ENCODE data around the gene ROBO1.
"Not testable (repeated sequence)": the region's sequence is repeated elsewhere in the genome, so short reads cannot be mapped to it uniquely, and the experiment has no call there.

The ROBO1 gene

DNA sequence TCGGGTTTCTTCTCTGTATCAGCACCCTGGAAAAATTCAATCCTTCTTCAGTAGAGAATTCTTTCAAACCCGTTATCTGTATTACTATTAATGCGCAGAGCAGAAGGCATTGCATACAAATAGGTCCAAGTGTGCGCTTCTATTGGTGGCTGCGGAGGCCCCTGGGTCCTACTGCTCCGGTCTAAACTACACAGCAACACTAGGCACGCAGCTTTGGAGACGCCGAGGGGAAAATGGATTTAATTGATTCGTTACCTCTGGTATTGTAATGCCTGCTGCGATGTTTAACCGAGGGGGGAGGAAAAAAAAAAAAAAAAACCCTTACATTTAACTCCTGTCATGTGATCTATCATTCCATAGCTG is at the start of gene ROBO1:
TSS of gene ROBO1 (minus strand) at position 94 of the 363 bp plus-strand sequence.
- no peak for DNase-seq (ENCODE audit: low read depth, low spot score)

DNA sequence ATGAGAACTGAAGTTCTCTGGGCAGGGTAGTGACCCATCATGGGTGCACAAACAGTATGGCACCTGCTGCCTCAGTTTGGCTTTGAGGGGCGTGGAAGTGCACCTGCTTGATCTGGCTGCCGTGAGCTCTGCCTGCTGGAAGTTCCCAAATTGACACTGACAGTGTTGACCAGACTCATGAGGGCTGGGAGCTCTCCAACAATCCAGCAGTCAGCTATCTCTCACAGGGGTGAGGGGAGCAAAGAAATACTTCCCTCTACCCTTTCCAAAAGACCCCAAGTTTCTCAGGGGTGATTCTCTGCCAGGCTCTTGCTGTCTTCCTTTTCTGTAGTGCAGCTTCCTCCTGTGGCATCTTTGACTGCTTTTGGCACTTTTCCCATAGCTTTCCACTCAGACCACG is 49.4 kb upstream of the ROBO1 start:
- DNase-seq (ENCODE audit: low read depth, low spot score): no peak

DNA sequence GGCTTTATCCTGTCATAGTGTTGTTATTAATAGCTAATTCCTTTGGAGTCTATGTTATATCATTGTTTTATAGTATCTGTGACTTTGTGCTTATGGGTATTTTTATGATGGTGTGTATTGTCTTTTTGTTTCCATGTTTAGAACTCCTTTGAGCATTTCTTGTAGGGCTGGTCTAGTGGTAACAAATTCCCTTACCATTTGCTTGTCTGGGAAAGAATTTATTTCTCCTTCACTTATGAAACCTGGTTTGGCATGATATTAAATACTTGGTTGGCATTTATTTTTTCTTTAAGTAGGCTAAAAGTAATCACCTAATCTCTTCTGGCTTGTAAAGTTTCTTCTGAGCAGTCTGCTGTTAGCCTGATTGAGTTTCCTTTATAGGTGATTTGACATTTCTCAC is 47.7 kb upstream of the ROBO1 start:
- DNase-seq (ENCODE audit: low read depth, low spot score): no peak

DNA sequence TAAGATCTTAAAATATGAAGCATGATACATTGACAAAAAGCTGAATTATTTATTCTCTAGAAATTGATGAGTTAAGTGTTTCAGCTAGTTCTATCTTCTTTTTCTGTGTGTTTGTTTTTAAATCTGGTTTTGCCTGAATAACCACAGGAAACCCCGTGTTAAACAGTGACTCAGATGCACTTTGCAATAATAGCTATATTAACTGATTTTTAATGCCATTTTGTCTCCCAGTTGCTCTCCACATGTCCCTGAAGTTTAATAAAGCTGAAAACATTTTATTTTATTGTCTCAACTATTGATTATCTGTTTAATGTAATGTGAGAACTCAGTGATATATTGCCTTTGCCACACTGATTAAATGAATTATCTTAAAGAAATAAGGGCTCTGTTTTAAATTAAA is 42.8 kb upstream of the ROBO1 start:
- no peak for DNase-seq (ENCODE audit: low read depth, low spot score)

DNA sequence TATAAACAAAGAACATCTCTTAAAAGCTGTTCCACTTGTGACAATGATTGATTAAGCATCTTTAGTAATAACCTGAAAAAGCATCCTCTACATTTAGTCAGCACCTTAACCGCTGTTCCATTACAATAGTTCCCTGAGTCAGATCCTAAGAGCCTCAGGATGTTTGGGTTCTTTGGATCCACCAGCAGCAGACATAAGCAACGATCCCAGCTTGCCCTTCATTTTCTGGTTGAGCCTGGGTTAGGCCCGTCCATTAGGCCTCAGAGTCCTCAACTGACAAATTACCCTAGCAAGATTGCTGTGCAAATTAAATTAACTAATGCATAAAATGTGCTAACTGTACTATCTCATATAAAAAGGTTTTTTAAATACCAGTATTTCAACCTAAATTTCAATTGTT is 42.3 kb upstream of the ROBO1 start:
- no peak for DNase-seq (ENCODE audit: low read depth, low spot score)

DNA sequence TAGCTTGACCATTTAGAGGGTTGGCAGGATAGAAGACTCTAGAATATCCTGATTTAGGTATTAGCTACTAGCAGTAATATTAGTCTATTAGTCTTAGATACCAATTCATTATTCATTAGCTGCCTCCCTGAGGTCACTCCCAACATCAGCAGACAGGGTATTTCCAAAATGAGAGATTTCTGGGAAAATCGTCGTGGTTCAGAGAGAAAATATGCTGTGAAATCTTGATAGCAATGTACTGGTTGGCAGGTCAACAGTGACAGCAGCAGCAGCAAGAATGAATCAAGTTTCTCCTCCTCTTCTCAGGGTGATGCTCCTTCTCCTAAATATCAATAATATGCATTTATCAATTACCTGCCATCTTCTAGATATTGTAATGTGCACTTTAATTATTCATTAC is 41.3 kb upstream of the ROBO1 start:
- no peak for DNase-seq (ENCODE audit: low read depth, low spot score)

DNA sequence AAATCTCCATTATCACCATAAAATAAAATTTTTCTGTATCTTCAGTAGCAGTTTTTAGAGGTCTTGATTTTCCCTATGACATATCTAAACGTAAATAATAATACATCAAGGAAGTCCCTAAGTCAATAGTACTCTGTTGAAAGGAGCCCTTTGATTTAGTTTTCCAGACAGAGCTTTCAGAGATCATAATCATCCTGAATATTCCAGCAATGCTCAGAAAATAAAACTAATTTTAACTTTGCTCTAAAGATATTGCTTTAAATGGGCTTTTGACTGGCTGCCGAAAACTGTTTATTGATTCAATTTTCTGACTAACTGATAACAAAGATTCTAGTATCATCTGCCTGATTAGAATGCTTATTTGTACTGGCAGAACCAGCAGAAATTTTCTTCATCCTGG is 40.7 kb upstream of the ROBO1 start:
- no peak for DNase-seq (ENCODE audit: low read depth, low spot score)

DNA sequence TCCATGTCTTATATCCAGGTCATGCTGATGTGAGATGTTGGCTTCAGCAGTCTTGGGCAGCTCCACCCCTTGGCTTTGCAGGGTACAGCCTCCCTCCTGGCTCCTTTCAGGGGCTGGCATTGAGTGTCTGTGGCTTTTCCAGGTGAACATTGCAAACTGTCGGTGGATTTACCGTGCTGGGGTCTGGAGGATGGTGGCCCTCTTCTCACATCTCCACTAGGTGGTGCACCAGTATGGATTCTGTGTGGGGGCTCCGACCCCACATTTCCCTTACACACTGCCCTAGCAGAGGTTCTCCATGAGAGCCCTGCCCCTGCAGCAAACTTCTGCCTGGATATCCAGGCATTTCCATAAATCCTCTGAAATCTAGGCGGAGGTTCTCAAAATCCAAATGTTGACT is 22.4 kb upstream of the ROBO1 start:
- not testable (repeated sequence) for DNase-seq (ENCODE audit: low read depth, low spot score)

DNA sequence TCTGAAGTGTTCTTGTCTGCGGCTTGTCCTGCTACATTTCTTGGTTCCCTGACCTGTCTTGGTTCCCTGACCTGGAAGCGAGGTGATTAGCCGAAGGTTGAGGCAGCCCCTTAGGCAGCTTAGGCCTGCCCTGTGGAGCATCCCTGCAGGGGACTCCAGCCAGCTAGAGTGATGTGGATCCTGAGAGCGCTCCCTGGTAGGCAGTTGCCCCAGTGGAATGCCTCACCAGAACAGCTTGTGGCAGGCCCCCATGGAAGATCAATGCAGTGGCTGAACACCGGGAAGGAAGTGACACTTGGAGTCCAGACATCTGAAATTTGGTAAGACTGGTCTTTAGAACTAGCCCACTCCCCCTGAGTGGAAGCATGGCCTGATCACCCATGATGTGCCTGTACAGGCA is 5.5 kb upstream of the ROBO1 start:
- no peak for DNase-seq (ENCODE audit: low read depth, low spot score)

DNA sequence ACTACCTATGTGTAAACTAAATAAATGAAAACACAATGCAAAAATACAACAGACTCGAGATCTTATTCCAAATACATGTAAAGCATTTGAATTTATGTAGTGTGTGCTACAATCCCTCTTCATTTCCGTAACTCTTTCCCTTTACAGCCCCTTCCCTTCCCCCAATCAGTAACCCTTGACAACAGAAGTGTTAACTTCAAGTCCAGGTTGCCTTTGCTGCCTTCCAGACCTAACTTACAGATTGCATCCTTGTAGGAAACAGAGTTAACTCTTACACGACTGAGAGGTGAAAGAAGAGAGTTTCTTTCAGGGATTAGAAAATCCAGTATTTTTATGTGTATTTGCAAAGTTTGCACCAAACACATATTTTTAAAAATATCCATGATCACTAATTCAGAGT is 1.4 kb upstream of the ROBO1 start:
- no peak for DNase-seq (ENCODE audit: low read depth, low spot score)

DNA sequence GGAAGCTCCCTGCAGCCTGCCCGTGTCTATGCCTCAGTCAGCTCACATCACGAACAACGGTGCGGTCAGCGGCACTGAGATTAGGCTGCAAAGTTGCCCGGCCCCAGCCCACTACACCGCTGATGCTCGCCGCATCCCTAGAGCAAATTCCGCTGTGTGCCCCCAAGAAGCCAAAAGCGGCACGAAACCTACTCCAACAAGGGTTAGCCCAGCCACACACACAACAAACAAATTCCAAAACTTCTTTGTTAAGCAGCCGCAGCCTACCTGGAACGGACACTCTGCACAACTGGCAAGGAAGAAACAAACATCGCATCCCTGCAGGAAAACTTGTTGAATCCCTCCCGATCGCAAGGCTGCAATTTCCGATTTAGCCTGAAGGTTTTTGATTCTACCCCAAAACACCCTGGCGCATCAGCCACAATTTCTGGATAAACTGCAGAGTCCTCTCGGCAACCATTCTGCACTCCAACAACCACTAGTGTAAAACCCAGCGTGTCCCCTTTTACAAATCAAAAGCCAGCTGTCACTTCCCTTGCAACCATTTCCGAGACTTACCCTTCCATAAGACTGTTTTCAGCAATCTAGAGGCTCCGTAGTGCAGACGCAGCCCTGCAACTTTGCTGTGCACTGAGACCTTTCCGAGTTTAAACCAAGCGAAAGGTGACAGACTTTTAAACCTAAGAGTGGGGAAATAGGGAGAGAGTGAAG is 449 bp downstream of the ROBO1 start:
- no peak for DNase-seq (ENCODE audit: low read depth, low spot score)

DNA sequence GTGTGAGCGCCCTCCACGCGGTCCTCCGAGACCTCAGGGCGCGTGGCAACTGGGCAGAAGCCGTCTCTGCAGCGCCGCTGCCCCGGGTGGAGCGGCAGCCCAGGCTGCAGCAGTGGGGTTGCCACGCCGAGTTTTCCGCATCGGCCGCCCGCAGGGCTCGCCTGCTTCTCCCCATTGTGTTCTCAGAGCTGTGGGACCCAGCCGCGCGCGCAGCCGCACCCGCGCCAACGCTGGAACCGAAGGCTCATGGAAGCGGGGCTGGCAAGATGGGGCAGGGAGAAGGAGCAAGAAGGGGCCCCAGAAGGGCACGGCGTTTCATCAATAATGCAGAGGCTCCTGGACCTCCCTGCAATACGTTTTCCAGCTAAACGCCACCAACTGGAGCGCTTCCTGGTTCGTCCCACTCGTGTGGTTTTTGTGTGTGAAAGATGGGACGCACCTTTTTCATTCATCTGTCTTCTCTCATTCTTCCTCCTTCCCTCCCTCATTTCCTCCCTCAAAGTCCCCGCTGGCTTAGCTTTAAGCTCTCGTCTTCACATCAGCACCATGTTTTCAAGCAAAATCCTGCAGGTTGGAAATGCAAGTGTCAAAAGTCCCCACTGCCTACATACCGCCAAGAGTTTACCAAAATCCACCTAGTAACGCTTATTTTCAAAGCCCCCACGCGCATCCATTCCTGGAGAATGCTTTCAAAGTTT is 1.2 kb downstream of the ROBO1 start:
- no peak for DNase-seq (ENCODE audit: low read depth, low spot score)

DNA sequence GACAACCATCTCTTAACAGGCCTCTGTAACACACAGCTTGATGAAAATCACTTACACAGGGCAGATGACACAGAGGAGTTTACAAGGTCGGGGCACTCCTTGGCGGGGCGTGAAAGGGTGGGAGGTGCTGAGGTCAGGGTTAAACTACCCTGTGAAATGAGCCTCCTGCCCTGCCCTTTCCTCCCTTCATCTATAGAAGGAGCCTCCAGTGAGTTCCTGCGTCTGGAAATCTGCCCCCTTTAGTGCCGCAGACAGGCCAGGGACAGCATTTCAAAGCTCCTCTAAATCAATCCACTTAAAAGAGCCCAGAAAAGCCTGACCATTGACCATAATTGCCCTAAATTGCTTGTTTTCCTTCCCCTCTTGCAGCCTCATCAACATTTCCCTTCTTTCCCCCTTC is 1.9 kb downstream of the ROBO1 start:
- DNase-seq (ENCODE audit: low read depth, low spot score): no peak

DNA sequence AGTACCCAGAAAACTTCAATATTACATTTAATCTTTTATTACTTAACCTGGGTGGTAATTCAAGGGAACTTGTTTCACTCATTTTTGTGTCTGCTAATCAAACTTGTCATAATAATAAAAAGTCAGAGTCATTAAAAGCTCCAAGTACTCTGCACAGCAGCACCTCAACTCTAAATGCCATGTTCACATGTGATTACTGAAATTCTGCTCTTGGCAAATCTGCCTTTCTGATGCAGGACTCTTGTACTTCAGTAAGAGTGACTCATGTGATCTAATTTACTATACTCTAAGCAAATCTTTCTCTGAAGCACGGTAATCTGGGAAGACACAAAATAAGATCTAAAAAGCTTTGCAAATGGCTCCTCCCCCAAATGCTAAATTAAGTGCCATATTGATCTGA is 6.4 kb downstream of the ROBO1 start:
- DNase-seq (ENCODE audit: low read depth, low spot score): no peak

DNA sequence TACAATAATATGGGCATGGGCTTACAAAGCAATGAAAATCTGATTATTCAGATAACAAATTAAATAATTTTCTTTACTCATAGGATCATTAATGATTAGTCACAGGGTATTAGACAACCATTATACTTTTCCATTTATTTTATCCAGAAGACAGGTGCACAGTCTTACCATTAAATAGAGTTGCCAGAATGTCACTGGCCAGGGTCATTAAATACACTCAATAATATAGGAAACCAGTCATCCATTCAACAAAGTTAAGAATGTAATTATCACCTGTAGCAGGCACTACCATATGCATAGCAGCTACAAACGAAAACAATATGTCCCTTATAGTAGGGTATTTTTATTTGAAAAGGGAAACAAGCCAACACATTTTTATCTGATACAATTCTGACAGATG is 16.1 kb downstream of the ROBO1 start:
- DNase-seq (ENCODE audit: low read depth, low spot score): no peak

DNA sequence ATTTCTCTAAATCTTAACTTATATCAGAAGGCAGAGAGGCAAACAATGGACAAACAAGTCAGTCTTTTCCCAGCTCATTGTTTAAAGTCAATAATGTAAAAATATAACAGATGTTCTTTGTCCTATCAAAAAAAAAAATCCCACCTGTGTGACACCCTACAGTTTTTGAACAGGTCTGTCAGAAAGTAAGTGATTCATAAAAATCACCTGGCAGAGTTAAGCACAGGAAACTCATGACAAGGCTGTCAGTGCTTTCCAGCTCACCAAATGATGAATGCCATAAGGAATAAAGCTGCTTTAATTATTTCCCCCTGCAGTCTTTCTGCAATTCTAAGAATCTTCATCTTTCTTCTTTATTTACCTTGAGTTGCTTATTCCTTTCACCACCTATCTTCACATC is 30.3 kb downstream of the ROBO1 start:
- no peak for DNase-seq (ENCODE audit: low read depth, low spot score)

DNA sequence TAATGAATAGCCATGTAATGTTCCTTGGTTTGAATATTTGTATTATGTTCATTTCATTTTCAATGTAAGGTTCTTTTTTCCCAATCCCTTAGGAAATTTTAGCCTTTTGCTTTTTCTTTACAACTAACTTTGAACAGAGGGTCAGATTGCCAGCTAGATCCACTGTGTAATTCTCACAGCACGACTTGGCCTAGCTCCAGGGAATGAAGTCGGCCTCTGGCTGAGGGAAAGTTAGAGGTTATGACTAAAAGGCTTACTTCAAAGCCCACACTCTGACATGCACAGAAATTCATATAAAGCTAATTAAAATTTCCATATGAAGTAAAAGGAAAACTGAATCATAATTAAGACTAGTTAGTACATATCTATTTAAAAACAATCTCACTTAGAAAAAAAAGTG is 38.7 kb downstream of the ROBO1 start:
- peak; percentile 64 for DNase-seq (ENCODE audit: low read depth, low spot score)

DNA sequence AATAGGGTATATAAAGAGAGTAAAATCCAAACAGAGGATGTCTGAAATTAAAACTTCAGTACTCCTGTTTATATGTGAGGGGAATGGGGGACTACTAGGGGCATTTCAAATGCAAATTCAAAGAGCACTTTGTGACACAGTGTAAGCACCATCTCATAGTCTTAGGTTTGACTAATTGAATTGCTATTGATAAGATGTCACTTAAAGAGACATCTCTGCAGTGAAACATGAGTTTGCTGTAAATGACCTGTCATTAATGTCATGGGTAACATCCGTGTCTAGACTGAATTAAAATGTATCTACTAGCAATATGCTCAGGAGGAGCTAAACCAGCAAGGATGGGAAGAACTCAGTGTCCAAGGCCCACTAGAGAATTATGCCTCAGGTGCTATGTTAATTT is 41.0 kb downstream of the ROBO1 start:
- no peak for DNase-seq (ENCODE audit: low read depth, low spot score)

DNA sequence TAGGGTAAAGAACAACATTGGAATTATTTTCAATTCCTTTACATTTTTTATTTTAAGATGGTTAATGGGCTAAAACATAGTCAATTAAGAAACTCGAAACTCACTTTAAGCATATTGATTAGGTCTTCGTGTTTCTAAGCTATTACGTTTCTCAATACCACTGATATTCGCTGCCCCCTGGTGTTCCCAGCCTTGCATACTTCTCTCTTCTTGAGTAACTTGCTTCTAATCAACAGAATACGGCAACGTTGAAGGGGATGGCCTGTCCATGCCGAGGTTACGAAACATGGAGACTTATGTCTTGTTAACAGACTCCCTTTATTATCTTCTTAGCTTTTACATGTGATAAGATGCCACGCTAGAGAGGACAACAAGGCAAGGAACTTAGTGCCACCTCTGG is 43.6 kb downstream of the ROBO1 start:
- no peak for DNase-seq (ENCODE audit: low read depth, low spot score)

DNA sequence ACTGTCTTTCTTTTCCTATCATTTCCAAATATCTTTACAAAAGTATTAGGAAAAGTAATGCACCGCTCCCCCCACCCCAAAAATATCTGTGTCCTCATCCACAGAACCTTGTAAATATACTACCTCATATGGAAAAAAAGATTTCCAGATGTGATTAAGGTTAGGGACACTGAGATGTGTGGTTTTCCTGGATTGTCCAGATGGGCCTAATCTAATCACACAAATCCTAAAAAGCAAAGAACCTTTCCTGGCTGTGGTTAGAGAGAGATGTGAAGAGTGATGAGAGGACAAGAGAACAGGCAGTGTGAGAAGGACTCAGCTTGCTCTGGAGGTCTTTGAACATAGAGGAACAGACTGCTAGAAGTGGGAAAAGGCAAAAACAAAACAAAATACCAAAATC is 77.7 kb downstream of the ROBO1 start:
- DNase-seq (ENCODE audit: low read depth, low spot score): no peak

DNA sequence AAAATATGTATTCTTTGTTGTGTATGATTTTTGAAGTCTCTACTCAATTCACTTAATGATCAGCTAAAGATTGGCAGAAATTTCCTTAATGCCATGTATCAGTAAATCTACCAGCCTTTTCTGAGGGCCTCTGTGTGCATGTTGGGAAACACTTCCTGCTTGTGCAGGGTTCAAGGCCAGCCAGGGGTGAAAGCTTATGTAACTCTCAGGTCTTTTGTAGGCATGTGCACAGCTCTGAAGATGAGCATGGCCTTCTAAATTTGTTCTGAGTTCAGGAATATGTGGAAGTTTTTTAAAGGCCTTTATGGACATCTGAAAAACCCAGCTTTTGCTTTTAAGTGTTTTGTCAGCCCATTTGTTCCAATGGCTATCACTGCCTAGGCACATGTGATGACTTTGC is 82.7 kb downstream of the ROBO1 start:
- DNase-seq (ENCODE audit: low read depth, low spot score): no peak

DNA sequence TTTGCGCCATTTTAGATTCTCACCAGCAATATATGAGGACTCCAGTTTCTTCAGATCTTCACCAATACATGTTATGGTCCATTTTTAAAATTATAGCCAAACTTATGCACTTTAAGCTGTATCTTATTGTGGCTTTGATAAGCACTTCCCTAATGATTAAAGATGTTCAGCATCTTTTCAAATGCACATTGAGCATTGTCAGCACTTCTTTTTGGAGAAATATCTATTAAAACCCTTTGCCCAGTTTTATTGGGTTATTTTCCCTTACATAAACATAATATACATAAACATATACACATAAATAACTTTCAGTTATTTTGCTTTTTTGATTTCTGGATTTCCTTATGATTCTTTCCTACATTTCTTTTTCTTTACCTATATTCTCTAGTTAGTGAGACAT is 83.8 kb downstream of the ROBO1 start:
- no peak for DNase-seq (ENCODE audit: low read depth, low spot score)

DNA sequence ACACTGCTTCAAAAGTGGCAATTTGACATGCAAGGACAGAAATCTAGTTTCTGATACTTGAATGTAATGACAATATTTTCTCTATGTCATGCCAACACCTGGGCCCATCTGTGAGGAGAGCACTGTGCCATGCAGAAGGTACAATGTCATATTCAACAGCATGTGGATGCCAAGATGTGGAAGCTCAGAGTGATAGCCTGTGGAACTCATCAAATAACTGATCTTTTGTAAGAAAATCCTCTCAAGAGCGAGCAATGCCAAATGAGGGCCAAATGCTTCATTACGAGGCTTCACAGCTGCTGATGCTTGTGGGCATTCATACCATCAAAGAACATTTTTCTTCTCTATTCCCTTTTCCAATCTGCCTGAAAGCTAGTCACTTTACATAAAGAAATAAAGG is 95.1 kb downstream of the ROBO1 start:
- DNase-seq (ENCODE audit: low read depth, low spot score): no peak

DNA sequence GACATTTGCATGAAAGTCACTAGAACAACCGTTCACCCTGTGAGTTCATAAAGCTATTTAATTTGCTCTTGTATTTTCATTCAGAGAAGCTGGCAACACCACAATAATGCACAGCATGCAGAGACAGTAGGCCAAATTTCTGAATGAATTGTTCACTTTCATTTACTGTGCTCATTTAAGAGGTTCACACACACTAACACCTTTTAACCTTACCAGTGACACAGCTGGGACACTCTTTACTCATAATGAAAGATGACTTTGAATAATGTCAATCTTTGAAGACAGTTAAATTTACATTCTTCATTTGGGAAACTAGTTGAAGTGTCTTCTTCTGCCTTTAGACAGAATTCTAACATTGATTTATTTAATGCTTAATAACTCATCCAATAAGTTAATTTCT is 95.7 kb downstream of the ROBO1 start:
- DNase-seq (ENCODE audit: low read depth, low spot score): no peak
